ENCODE data around the gene DTX3. TPM values are rescaled to one million over a fixed set of nuclear protein-coding genes. Genes with fewer than 3 reads are reported as not detected.
A peak's percentile ranks its signal among the peaks of the same experiment; 100 is the strongest.
"Not testable (repeated sequence)": the region's sequence is repeated elsewhere in the genome, so short reads cannot be mapped to it uniquely, and the experiment has no call there.

DTX3 gene
- 19.3 and 22.0 TPM in 2 replicates for total RNA-seq (2014; rRNA removed)
- 17.3 TPM for polyA plus RNA-seq (2012)

- no peak for DNase-seq (ENCODE audit: low read depth)
These were observed at the start of gene DTX3 for GRCh38 chr12:57604454-57604991. DTX3 (plus strand) TSS chr12:57604824; CDS start chr12:57606518, 1,694 bp downstream.

GRCh38 chr12:57554897-57555296, 49.7 kb upstream of the DTX3 start:
- no peak for DNase-seq (ENCODE audit: low read depth)

GRCh38 chr12:57558864-57559263, 45.8 kb upstream of the DTX3 start:
- no peak for DNase-seq (ENCODE audit: low read depth)

- no peak for DNase-seq (ENCODE audit: low read depth)
These were observed 44.1 kb upstream of the DTX3 start for GRCh38 chr12:57560516-57560915.

GRCh38 chr12:57561117-57561516, 43.5 kb upstream of the DTX3 start:
- peak; percentile 44 for DNase-seq (ENCODE audit: low read depth)

GRCh38 chr12:57563358-57563757, 41.3 kb upstream of the DTX3 start:
- DNase-seq (ENCODE audit: low read depth), result no peak

- no peak for DNase-seq (ENCODE audit: low read depth)
These were observed 40.4 kb upstream of the DTX3 start for GRCh38 chr12:57564178-57564740.

- DNase-seq (ENCODE audit: low read depth), result no peak
These were observed 35.8 kb upstream of the DTX3 start for GRCh38 chr12:57568838-57569237.

GRCh38 chr12:57569858-57570257, 34.8 kb upstream of the DTX3 start:
- DNase-seq (ENCODE audit: low read depth), result no peak

GRCh38 chr12:57570438-57570837, 34.2 kb upstream of the DTX3 start:
- not testable (repeated sequence) for DNase-seq (ENCODE audit: low read depth)

- DNase-seq (ENCODE audit: low read depth), result no peak
These were observed 32.5 kb upstream of the DTX3 start for GRCh38 chr12:57571926-57572762.

GRCh38 chr12:57574795-57575194, 29.8 kb upstream of the DTX3 start:
- DNase-seq (ENCODE audit: low read depth), result no peak

- no peak for DNase-seq (ENCODE audit: low read depth)
These were observed 28.6 kb upstream of the DTX3 start for GRCh38 chr12:57575771-57576612.

GRCh38 chr12:57576613-57577160, 27.9 kb upstream of the DTX3 start:
- peak; percentile 12 for DNase-seq (ENCODE audit: low read depth)

- no peak for DNase-seq (ENCODE audit: low read depth)
These were observed 26.5 kb upstream of the DTX3 start for GRCh38 chr12:57577981-57578758.

- DNase-seq (ENCODE audit: low read depth), result no peak
These were observed 25.6 kb upstream of the DTX3 start for GRCh38 chr12:57579011-57579410.

- no peak for DNase-seq (ENCODE audit: low read depth)
These were observed 24.8 kb upstream of the DTX3 start for GRCh38 chr12:57579677-57580465.

- no peak for DNase-seq (ENCODE audit: low read depth)
These were observed 24.2 kb upstream of the DTX3 start for GRCh38 chr12:57580466-57580795.

GRCh38 chr12:57581802-57582201, 22.8 kb upstream of the DTX3 start:
- DNase-seq (ENCODE audit: low read depth), result no peak

- no peak for DNase-seq (ENCODE audit: low read depth)
These were observed 22.2 kb upstream of the DTX3 start for GRCh38 chr12:57582440-57582839.
